ENCODE results near the gene FJX1.

GRCh38 chr11:35582033-35582432, 36.2 kb upstream of the FJX1 start:
- TF ChIP-seq POLR2AphosphoS5 (IDR thresholded peaks at IDR 0.05; ENCODE audit: low read depth), result no peak
- TF ChIP-seq, protein P1, sequence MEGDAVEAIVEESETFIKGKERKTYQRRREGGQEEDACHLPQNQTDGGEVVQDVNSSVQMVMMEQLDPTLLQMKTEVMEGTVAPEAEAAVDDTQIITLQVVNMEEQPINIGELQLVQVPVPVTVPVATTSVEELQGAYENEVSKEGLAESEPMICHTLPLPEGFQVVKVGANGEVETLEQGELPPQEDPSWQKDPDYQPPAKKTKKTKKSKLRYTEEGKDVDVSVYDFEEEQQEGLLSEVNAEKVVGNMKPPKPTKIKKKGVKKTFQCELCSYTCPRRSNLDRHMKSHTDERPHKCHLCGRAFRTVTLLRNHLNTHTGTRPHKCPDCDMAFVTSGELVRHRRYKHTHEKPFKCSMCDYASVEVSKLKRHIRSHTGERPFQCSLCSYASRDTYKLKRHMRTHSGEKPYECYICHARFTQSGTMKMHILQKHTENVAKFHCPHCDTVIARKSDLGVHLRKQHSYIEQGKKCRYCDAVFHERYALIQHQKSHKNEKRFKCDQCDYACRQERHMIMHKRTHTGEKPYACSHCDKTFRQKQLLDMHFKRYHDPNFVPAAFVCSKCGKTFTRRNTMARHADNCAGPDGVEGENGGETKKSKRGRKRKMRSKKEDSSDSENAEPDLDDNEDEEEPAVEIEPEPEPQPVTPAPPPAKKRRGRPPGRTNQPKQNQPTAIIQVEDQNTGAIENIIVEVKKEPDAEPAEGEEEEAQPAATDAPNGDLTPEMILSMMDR (conservative IDR thresholded peaks at IDR 0.05; ENCODE audit: low read depth in 2 of 2), result no peak

Data from GM23338 (cell line).